Colonic mucosa (tissue), 4 donors: ENCODE results near the gene ROR2. TPM values are rescaled to one million over a fixed set of nuclear protein-coding genes. Genes with fewer than 3 reads are reported as not detected.

Source experiments
- DNase-seq: peaks from one replicate; pipeline ENCODE4 v3.0.0-alpha.2; 2020
- H3K27ac ChIP-seq: fragments of 200-600 bp; one replicate; pipeline ENCODE4 v1.8.0; 2021
- H3K27me3 ChIP-seq: fragments of 200-600 bp; one replicate; pipeline ENCODE4 v1.8.0; 2021
- H3K36me3 ChIP-seq: fragments of 200-600 bp; one replicate; pipeline ENCODE4 v1.8.0; 2021
- H3K4me1 ChIP-seq: fragments of 200-600 bp; one replicate; pipeline ENCODE4 v1.8.0; 2021; ENCODE audit warnings: mild to moderate bottlenecking
- H3K4me3 ChIP-seq: fragments of 200-600 bp; one replicate; pipeline ENCODE4 v1.8.0; 2021
- H3K9ac ChIP-seq, 2 donors: one replicate each; pipeline ENCODE4 v1.7.0; 2013; ENCODE audit warnings: control low read depth in 2 of 2, low read depth in 2 of 2, low read length in 2 of 2
- H3K9me3 ChIP-seq: fragments of 200-600 bp; one replicate; pipeline ENCODE4 v1.8.0; 2021
- CTCF ChIP-seq: fragments of 200-600 bp; IDR thresholded peaks from one replicate; pipeline ENCODE4 v1.8.0; 2022; ENCODE audit warnings: antibody characterized with exemption, mild to moderate bottlenecking
- intact Hi-C: fragments of 100-400 bp; cut with DNase I; formaldehyde crosslinking; loops from one replicate; pipeline ENCODE4 v1.14.1; 2022
- total RNA-seq, 2 donors: library from RNA; stranded (reverse); fragmentation: NEBNext Ultra II Directional in 1 of 2; extraction: Animal tissue kit (Norgen Biotek cat#: 25700) in 1 of 2; gene quantifications; one replicate each; pipeline ENCODE4 v1.2.1, GENCODE V29; 2021
- donor health status: healthy.
- donor health status: DM: no; HTN: no; CAD: no.
- donor health status: DM: no; HTN: no; CAD: no.

Gene ROR2
- total RNA-seq, 2 donors from 2014 or later, result 1.7 to 9.1 TPM

DNA sequence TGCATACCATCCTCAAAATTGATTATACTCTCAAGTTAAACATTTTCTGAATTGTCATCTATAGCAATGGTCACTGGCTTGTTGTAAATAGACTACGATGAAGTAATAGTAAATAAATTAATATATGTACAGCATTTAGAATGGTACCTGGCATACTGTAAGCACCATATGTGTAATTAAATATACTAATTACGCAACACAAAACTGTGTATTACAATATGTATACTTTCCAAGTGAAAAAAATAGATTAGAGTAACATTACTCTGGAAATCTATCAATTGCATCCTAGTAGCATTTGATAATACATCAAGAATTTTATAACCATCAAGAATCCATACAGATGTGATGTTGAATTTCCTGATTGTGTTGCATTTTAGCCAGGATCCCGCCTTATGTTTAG, 17.2 kb upstream of the ROR2 start:
- no peak for TF ChIP-seq CTCF
- no peak for DNase-seq
- intact Hi-C loops, result no loop called here
- no peak overlapping the region for H3K9ac ChIP-seq
- no peak overlapping the region for H3K4me3 ChIP-seq
- no peaks in the 10 kb centered on the region for H3K27me3 ChIP-seq
- H3K27ac ChIP-seq, result no peak overlapping the region
- no peaks in the 10 kb centered on the region for H3K9me3 ChIP-seq
- no peaks in the 10 kb centered on the region for H3K4me1 ChIP-seq
- no peaks in the 10 kb centered on the region for H3K36me3 ChIP-seq

GRCh38 chr9:91966503-91966902, 16.5 kb upstream of the ROR2 start:
- Histone ChIP-seq H3K36me3 (no peaks in the 10 kb centered on the region), H3K9me3 (no peaks in the 10 kb centered on the region), H3K27me3 (no peaks in the 10 kb centered on the region), H3K4me3 (no peak overlapping the region), H3K27ac (no peak overlapping the region), H3K4me1 (no peaks in the 10 kb centered on the region), H3K9ac (no peak overlapping the region)
- intact Hi-C loops, result no loop called here
- no peak for DNase-seq
- no peak for TF ChIP-seq CTCF

- Histone ChIP-seq H3K9me3 (no peaks in the 10 kb centered on the region), H3K9ac (no peak overlapping the region), H3K36me3 (no peaks in the 10 kb centered on the region), H3K27ac (no peak overlapping the region), H3K4me1 (no peaks in the 10 kb centered on the region), H3K27me3 (no peaks in the 10 kb centered on the region), H3K4me3 (no peak overlapping the region)
- no peak for TF ChIP-seq CTCF
- intact Hi-C loops, result no loop called here
- no peak for DNase-seq
These were observed 13.7 kb upstream of the ROR2 start for GRCh38 chr9:91963711-91964240.

- intact Hi-C loops, result no loop called here
- Histone ChIP-seq H3K36me3 (no peaks in the 10 kb centered on the region), H3K4me3 (no peak overlapping the region), H3K27ac (no peak overlapping the region), H3K27me3 (no peaks in the 10 kb centered on the region), H3K9ac (no peak overlapping the region), H3K4me1 (no peaks in the 10 kb centered on the region), H3K9me3 (no peaks in the 10 kb centered on the region)
- TF ChIP-seq CTCF, result no peak
- DNase-seq, result no peak
These were observed 10.3 kb upstream of the ROR2 start for GRCh38 chr9:91960367-91960766.

DNA sequence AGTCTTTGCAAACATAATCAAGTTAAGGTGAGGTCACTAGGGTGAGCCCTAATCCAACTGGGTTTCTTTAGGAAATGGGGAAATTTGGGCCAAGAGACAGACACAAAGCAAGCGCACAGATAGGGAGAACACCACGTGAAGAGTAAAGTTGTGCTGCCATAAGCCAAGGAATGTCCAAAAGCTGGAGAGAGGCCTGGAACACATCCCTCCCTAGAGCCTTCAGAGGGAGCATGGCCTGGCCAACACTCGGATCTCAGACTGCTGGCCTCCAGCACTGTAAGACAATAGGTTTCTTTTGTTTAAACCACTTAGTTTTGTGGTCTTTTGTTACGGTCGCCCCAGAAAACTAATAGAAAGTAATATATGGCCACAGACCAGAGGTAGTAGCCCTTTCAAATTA, 8.1 kb upstream of the ROR2 start:
- no peak overlapping the region for H3K9ac ChIP-seq
- H3K27me3 ChIP-seq, result no peaks in the 10 kb centered on the region
- H3K27ac ChIP-seq, result no peak overlapping the region
- DNase-seq, result no peak
- no peak overlapping the region for H3K4me3 ChIP-seq
- H3K9me3 ChIP-seq, result no peaks in the 10 kb centered on the region
- no peaks in the 10 kb centered on the region for H3K4me1 ChIP-seq
- no peak for TF ChIP-seq CTCF
- no peaks in the 10 kb centered on the region for H3K36me3 ChIP-seq
- intact Hi-C loops, result no loop called here
